DMS53 (cell line): ENCODE measurements around the gene SLC25A45.
A peak's percentile ranks its signal among the peaks of the same experiment; 100 is the strongest.

ENCODE experiments used
- DNase-seq: peaks from one replicate; lab custom pipeline; 2025; lab: John Stamatoyannopoulos, UW

The SLC25A45 gene

GRCh38 chr11:65389294-65389980 lies 7.0 kb upstream of the SLC25A45 start:
- no peak for DNase-seq

DNA sequence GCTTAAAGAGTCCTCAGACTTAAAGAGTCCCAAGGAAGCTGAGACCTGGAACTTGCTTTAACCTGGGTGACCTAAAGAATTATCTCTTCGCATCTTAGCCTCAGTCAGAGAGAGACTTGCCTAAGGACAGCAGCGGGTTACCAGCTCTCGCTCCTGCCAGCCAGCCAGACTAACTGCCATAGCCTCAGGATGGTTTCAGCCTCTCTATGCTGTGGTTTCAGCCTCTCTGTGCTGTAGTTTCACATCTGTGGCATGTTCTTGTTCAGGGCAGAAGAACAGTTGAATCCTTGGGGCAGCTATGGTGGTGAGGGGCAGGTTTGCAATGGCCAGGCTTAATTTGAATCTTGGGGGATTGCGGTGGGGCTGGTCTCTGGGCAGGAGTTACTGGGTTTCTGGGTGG lies 6.3 kb upstream of the SLC25A45 start:
- DNase-seq, result no peak

GRCh38 chr11:65386307-65387140 lies 4.1 kb upstream of the SLC25A45 start, which contains the start of gene FRMD8:
FRMD8 (plus strand) TSS chr11:65386637; CDS start chr11:65387037, 400 bp downstream.
- peak; percentile 94 for DNase-seq

- DNase-seq, result no peak
These were observed 1.9 kb upstream of the SLC25A45 start for GRCh38 chr11:65384301-65384889.

GRCh38 chr11:65383778-65384177 lies 1.3 kb upstream of the SLC25A45 start:
- DNase-seq, result no peak

GRCh38 chr11:65382804-65383368 lies 440 bp upstream of the SLC25A45 start:
- peak; percentile 98 for DNase-seq

DNA sequence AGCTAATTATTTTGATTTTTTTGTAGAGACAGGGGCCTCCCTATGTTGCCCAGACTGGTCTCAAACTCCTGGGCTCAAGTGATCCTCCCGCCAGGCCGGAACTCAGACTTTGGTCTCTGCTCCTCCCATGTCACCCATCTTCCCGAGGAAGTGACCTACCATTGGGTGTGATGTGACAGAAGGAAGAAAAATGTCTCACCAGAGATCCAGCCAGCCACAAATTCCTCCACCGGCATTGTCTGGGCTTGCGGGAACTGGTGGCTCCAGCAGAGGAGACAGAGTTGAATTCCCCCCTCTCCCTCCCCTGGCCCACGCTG lies 772 bp downstream of the SLC25A45 start:
- DNase-seq, result no peak

DNA sequence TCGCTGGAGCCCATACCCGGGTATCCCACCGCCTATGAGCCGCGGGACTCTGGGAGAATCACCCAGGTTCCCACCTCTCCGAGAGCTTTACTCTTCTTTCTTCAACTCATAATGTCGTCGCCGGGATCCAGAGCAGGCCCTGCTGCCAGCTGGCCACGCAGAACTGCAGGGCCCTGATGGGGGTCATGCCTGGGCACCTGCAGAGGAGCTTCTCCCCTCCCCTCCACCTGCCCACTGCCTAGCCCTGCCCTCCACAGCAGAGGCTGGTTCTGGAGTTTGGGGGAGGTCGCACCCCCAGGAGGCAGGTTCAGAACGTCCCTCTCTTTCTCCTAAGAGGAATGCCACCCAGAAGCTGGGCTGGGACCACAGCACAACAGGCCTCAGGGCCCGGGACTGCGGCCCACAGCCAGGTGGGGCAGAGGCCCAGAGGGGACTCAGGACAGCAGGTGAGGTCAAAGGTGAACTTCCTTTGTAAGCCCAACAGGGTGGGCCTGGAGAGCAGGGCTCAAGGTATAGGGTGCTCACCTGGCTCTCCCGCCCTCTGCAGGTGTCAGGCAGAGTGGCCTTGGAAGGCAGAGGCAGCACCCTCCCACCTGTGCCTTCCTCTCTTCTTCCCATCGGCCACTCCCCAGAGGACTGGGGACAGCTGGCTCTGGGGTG lies 1.9 kb downstream of the SLC25A45 start:
- DNase-seq, result peak; percentile 65

DNA sequence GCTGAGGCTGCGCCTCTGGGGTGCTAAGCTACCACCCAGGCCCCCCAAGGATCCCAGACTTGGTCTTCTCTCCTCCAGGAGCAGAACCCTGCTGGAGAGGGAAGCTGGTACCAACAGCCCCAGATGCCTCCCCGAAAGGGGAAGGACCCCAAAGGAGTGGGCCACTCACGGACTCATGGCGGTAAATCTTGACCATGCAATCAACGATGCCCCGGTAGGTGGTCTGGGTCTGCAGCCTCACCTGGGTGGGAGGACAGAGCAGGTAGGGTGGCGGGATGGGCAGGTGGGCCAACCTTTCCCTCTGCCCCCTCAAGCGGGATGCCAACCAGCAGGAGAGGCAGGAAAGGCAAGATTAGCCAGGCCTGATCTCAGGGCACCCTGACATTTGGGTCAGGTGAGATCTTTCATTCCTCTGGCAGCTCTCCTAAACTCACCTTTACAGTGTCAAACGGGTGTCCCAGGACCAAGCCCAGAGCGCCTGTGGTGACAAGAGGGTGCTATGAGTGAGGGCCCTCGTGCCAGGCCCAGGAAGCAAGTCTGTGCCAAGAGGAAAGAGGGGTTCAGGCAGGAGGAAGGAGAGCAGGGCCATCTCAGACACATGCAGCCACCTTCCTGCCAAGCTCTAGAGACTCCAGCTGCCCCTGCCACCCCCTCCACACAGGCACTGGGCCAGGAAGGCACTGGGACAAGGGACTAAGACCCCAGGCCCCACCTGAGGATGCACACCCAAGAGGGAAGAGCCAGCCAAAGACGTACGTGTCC lies 2.6 kb downstream of the SLC25A45 start:
- no peak for DNase-seq

DNA sequence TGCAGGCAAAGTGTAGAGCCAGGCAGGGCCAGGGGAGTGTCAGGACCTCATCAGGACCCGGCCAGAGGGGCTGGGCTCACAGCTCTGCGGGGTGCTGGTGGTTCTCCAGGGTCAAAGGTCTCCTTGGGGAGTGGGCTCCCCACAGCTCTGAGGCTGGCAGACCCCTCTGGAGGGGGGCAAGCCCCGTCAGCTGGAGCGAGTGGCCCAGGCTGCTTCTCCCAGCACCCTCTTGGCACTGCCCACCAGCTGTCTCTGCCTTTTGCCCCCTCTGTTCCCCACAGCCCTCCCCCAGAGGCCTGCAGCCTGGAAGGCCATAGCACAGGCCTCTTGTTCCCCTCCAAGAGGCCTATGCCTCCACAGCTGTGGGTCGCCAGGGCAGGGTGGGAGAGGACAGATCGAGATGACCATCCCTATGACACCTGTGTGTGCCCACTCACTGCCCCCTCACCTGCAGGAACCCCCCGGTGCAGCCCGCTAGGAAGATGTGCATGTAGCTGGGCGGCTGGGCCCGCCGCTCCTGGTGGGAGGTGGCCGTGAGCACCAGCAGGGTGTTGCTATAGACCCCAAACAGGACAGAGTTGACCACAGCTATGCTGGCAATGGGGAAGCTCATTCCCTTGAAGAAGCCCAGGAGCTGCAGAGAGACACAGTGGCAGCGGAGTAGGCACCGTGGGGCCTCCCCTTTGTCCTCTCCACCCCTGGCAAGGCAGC lies 3.4 kb downstream of the SLC25A45 start:
- no peak for DNase-seq

DNA sequence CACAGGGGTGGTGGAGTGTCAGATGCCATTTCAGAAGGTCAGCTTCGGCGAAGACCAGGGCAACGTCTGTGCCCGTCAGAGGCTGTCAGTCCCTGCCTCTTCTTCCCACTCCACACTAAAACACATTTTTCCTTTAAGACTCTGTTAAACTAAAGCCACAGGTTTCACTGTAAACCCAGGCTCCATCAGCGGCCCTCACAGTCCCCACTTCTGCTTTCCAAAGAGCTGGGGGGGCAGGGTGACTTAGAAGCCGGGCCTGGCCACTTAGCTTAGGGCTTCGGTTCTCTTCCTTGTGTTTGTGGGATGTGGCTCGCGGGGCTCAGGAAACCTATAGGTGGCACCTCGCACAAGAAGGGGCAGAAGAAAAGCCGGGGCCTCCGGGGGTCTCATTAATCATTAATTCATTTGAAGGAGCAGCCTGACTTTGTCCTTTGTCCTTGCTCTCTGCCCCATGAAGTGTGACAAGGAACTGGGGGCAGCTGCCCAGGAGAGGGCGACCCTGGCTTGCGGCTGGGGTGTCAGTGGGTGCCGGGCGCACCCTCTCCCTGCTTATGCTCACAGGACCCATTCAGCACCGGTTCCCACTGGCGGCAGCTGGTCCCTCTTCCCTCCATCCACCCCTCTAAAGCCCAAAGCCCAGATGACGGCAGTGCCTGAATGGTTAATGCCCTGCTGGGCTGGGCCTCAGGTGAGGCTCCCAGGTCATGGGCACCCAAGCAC lies 4.1 kb downstream of the SLC25A45 start:
- no peak for DNase-seq

- no peak for DNase-seq
These were observed 4.7 kb downstream of the SLC25A45 start for GRCh38 chr11:65377777-65378176.

GRCh38 chr11:65377036-65377435 lies 5.4 kb downstream of the SLC25A45 start:
- no peak for DNase-seq

GRCh38 chr11:65376138-65376713 lies 6.2 kb downstream of the SLC25A45 start:
- no peak for DNase-seq

GRCh38 chr11:65375012-65375411 lies 7.4 kb downstream of the SLC25A45 start:
- no peak for DNase-seq

- no peak for DNase-seq
These were observed 8.4 kb downstream of the SLC25A45 start for GRCh38 chr11:65373839-65374580.

- no peak for DNase-seq
These were observed 11.8 kb downstream of the SLC25A45 start for GRCh38 chr11:65370659-65371049.

- DNase-seq, result peak; percentile 92
These were observed 16.1 kb downstream of the SLC25A45 start for GRCh38 chr11:65366340-65366773.

GRCh38 chr11:65363770-65364169 lies 18.7 kb downstream of the SLC25A45 start:
- DNase-seq, result no peak
